Testis (tissue), 3 donors: ENCODE results near the gene EIF4E. TPM values are rescaled to one million over a fixed set of nuclear protein-coding genes. Genes with fewer than 3 reads are reported as not detected.

Experiments
- DNase-seq: peaks from one replicate; pipeline ENCODE4 v3.0.0-alpha.2; 2019
- H3K27ac ChIP-seq, 2 donors: fragments of 200-600 bp; sonication (generic); one replicate each; pipeline ENCODE4 v1.5.1; 2019
- H3K27me3 ChIP-seq: fragments of 200-600 bp; sonication (generic); one replicate; pipeline ENCODE4 v1.5.1; 2019
- H3K36me3 ChIP-seq: fragments of 200-600 bp; sonication (generic); one replicate; pipeline ENCODE4 v1.5.1; 2017; ENCODE audit warnings: low read depth; ENCODE audit errors: missing control alignments
- H3K4me1 ChIP-seq: fragments of 200-600 bp; sonication (generic); one replicate; pipeline ENCODE4 v1.5.1; 2019
- H3K4me3 ChIP-seq, 2 donors: fragments of 200-600 bp; sonication (generic); one replicate each; pipeline ENCODE4 v1.5.1; 2017 to 2019
- H3K9me3 ChIP-seq: fragments of 200-600 bp; sonication (generic); one replicate; pipeline ENCODE4 v1.5.1; 2017
- POLR2A ChIP-seq: fragments of 450-650 bp; IDR thresholded peaks from one replicate; pipeline ENCODE4 v1.6.1; 2017; ENCODE audit warnings: antibody characterized with exemption, mild to moderate bottlenecking, moderate library complexity
- WGBS, 2 donors: methylation state at CpG; one replicate each; pipeline ENCODE4 v1.1.5; 2018; 5-methylcytosine and 5-hydroxymethylcytosine counted together
- intact Hi-C: fragments of 100-400 bp; cut with DNase I; formaldehyde crosslinking; loops from one replicate; pipeline ENCODE4 v1.15.1; 2023; ENCODE audit warnings: low total_unique reads
- polyA plus RNA-seq: library from polyadenylated mRNA; stranded (reverse); fragments of 350-450 nt; fragmentation: Illumina TruSeq; extraction: RNeasy Lipid Tissue Mini Kit (QIAGEN cat#74804); gene quantifications from one replicate; pipeline ENCODE4 v1.2.3, GENCODE V29; 2014; ENCODE audit warnings: low read depth, low replicate concordance; ENCODE audit not compliant: insufficient read depth
- total RNA-seq, 2 donors: library from RNA; depleted of rRNA; stranded (reverse); fragments of >200 nt; gene quantifications; one replicate each; pipeline ENCODE4 v1.2.3, GENCODE V29; 2016
- TF ChIP-seq, protein P1 (sequence below), 3 experiments: fragments of 450-650 bp in 2 of 3; fragments of 200-600 bp in 1 of 3; sonication (generic) in 1 of 3; IDR thresholded peaks; one replicate each; pipeline ENCODE4 v1.5.1; 2016 to 2019; ENCODE audit warnings: antibody characterized with exemption in 3 of 3, mild to moderate bottlenecking in 2 of 3, moderate library complexity in 1 of 3

The EIF4E gene
- total and polyA plus RNA-seq, 3 donors from 2014 or later = 97.3 to 155 (median 127) TPM

DNA sequence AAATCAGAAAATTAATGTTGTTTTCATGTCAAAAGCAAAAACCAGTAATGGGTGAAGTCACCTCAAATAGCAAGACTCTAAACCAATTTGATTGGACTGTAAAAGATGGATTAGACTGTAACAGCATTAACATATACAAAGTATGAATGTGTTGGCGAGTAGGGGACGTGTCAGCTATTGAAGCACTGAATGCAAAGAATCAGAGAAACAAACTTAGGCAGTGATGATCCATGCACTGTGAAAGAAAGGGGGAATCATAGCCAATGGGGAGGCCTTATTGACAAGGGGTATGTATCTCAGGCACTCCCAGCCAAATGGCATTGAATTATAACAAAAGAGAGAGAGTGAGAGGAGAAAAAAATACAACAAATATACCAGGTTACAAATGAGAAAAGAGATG is 30.5 kb upstream of the EIF4E start:
- WGBS, 2 donors = 93% methylated on average over 2 of the region's 2 CpGs
- TF ChIP-seq, protein P1, sequence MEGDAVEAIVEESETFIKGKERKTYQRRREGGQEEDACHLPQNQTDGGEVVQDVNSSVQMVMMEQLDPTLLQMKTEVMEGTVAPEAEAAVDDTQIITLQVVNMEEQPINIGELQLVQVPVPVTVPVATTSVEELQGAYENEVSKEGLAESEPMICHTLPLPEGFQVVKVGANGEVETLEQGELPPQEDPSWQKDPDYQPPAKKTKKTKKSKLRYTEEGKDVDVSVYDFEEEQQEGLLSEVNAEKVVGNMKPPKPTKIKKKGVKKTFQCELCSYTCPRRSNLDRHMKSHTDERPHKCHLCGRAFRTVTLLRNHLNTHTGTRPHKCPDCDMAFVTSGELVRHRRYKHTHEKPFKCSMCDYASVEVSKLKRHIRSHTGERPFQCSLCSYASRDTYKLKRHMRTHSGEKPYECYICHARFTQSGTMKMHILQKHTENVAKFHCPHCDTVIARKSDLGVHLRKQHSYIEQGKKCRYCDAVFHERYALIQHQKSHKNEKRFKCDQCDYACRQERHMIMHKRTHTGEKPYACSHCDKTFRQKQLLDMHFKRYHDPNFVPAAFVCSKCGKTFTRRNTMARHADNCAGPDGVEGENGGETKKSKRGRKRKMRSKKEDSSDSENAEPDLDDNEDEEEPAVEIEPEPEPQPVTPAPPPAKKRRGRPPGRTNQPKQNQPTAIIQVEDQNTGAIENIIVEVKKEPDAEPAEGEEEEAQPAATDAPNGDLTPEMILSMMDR (IDR thresholded peaks at IDR 0.05) = no peak
- TF ChIP-seq POLR2A = no peak
- Histone ChIP-seq H3K4me3 (no peak overlapping the region), H3K4me1 (no peaks in the 10 kb centered on the region), H3K36me3 (no peaks in the 10 kb centered on the region), H3K9me3 (no peaks in the 10 kb centered on the region), H3K27me3 (no peaks in the 10 kb centered on the region), H3K27ac (no peak overlapping the region)
- intact Hi-C loops = no loop called here
- no peak for DNase-seq

DNA sequence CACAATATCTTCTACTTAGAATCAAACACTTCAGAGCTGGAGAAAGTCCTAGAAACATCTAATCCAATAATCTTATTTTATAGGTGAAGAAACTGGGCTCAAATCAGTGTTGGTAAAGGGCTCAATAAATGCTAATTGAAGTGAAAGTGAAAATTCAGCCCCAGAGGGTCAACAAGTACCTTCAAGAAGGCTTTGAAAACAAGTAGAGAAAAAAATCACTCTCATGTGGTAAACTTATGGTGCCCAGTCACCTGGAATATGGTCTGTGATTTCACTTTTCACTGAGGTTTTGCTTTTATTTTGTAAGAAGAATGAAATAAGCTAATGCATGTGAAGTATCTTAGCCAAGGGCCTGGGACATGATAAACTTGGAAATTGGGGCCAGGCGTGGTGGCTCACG is 29.1 kb upstream of the EIF4E start:
- Histone ChIP-seq H3K4me1 (no peaks in the 10 kb centered on the region), H3K27ac (no peak overlapping the region), H3K36me3 (no peaks in the 10 kb centered on the region), H3K9me3 (no peaks in the 10 kb centered on the region), H3K27me3 (no peaks in the 10 kb centered on the region), H3K4me3 (no peak overlapping the region)
- intact Hi-C loops = no loop called here
- TF ChIP-seq, protein P1 (IDR thresholded peaks at IDR 0.05) = no peak
- no peak for TF ChIP-seq POLR2A
- no peak for DNase-seq
- WGBS, 2 donors = 93 to 96% methylated on average over 2 of the region's 2 CpGs

DNA sequence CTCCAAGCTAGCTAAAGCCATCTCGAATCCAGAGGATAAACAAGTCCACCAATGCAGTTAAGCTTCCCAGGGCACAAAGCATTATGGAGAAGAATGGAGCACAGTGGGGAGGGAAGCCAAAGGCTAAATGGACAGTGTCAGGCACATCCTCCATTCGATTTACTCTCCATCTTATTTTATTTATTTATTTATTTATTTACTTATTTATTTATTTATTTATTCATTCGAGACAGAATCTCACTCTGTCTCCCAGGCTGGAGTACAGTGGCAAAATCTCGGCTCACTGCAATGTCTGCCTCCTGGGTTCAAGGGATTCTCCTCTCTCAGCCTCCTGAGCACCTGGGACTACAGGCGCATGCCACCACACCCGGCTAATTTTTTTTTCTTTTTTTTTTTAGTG is 26.3 kb upstream of the EIF4E start:
- 77 to 92% methylated on average over 6 of the region's 6 CpGs for WGBS, 2 donors
- Histone ChIP-seq H3K4me3 (no peak overlapping the region), H3K9me3 (no peaks in the 10 kb centered on the region), H3K36me3 (no peaks in the 10 kb centered on the region), H3K27ac (no peak overlapping the region), H3K4me1 (no peaks in the 10 kb centered on the region), H3K27me3 (no peaks in the 10 kb centered on the region)
- intact Hi-C loops = no loop called here
- TF ChIP-seq, protein P1 (IDR thresholded peaks at IDR 0.05) = no peak
- TF ChIP-seq POLR2A = no peak
- DNase-seq = no peak

DNA sequence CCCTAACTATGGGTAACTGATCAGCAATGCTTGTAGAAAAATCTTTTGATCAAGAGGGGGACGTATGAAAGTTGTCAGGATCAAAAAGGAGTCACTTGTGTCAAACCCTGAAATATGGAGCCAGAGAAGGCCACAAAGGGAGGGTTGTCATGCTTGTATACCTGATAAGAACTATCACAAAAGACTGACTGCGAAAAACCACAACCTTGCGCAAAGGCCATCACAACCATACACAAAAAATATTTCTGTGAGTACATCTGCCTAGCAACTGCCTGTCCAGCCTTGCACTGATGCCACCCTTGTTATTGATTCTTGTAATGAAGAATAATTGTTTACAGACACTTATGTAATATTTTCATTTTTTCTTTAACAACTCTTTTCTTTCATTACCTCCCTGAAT is 22.8 kb upstream of the EIF4E start:
- no peaks in the 10 kb centered on the region for H3K27me3 ChIP-seq
- H3K4me1 ChIP-seq = no peaks in the 10 kb centered on the region
- 89 to 92% methylated on average over 3 of the region's 3 CpGs for WGBS, 2 donors
- no peak for TF ChIP-seq POLR2A
- TF ChIP-seq, protein P1 (IDR thresholded peaks at IDR 0.05) = no peak
- no peaks in the 10 kb centered on the region for H3K9me3 ChIP-seq
- H3K36me3 ChIP-seq = no peaks in the 10 kb centered on the region
- DNase-seq = no peak
- no peak overlapping the region for H3K4me3 ChIP-seq
- H3K27ac ChIP-seq = no peak overlapping the region
- intact Hi-C loops = no loop called here

DNA sequence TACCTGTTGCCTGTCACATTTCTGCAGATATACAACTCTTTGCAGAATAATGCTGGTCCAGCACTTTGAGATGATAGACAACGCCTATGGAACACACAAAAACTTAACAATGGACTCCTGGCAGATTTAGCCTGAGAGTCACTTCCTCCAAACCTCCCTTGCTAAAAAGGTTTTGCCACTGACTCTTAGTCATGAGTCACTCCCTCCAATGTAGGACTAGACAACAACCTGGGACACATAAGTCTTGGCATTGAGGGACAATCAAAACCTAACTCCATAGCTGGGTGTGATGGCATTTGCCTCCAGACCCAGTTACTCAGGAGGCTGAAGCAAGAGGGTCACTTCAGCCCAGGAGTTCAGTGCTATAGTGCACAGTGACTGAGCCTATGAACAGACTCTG is 22.0 kb upstream of the EIF4E start:
- H3K4me3 ChIP-seq = no peak overlapping the region
- intact Hi-C loops = no loop called here
- DNase-seq = no peak
- H3K36me3 ChIP-seq = no peaks in the 10 kb centered on the region
- no peaks in the 10 kb centered on the region for H3K9me3 ChIP-seq
- no peaks in the 10 kb centered on the region for H3K4me1 ChIP-seq
- 88 to 97% methylated on average over 1 of the region's 1 CpG for WGBS, 2 donors
- no peak overlapping the region for H3K27ac ChIP-seq
- H3K27me3 ChIP-seq = no peaks in the 10 kb centered on the region
- TF ChIP-seq, protein P1 (IDR thresholded peaks at IDR 0.05) = no peak
- TF ChIP-seq POLR2A = no peak
